Memory B cell (primary cell): Measurements from ENCODE around the gene SH3BGRL3.
"Not testable (repeated sequence)": the region's sequence is repeated elsewhere in the genome, so short reads cannot be mapped to it uniquely, and the experiment has no call there.

Source experiments
- ATAC-seq: fragments of 150-1000 bp; cut with Tn5 transposase; 2 replicates; pipeline ENCODE4 v1.10.0; 2021; ENCODE audit warnings: low read depth, mild to moderate bottlenecking, moderate library complexity
- DNase-seq, 2 donors: peaks; one replicate each; pipeline ENCODE4 v3.0.0; 2022; ENCODE audit warnings: low spot score in 2 of 2
- H3K27ac Mint-ChIP-seq: one replicate; pipeline ENCODE4 v1.8.0; 2022; ENCODE audit warnings: mild to moderate bottlenecking, moderate library complexity, mixed read lengths
- H3K27me3 Mint-ChIP-seq: one replicate; pipeline ENCODE4 v1.8.0; 2022; ENCODE audit warnings: mixed read lengths
- H3K36me3 Mint-ChIP-seq: one replicate; pipeline ENCODE4 v1.8.0; 2022; ENCODE audit warnings: mild to moderate bottlenecking, mixed read lengths
- H3K4me1 Mint-ChIP-seq: one replicate; pipeline ENCODE4 v1.8.0; 2022; ENCODE audit warnings: mixed read lengths
- H3K4me3 Mint-ChIP-seq: one replicate; pipeline ENCODE4 v1.8.0; 2022; ENCODE audit warnings: mild to moderate bottlenecking, moderate library complexity, mixed read lengths
- H3K9me3 Mint-ChIP-seq: one replicate; pipeline ENCODE4 v1.8.0; 2022; ENCODE audit warnings: mixed read lengths

SH3BGRL3 gene

GRCh38 chr1:26327956-26328362 lies 48.1 kb downstream of the SH3BGRL3 start:
- Mint-ChIP-seq H3K27me3 (no peaks in the 10 kb centered on the region), H3K4me3 (no peak overlapping the region), H3K4me1 (peaks cover 10% of the 10 kb centered on the region), H3K27ac (no peak overlapping the region), H3K9me3 (no peaks in the 10 kb centered on the region), H3K36me3 (peaks cover 7% of the 10 kb centered on the region)
- DNase-seq (no peak), ATAC-seq (no peak)

GRCh38 chr1:26328597-26328996 lies 48.7 kb downstream of the SH3BGRL3 start:
- peaks cover 5% of the 10 kb centered on the region for H3K4me1 Mint-ChIP-seq
- no peak for ATAC-seq
- H3K27me3 Mint-ChIP-seq = no peaks in the 10 kb centered on the region
- H3K27ac Mint-ChIP-seq = no peak overlapping the region
- no peak for DNase-seq
- no peaks in the 10 kb centered on the region for H3K9me3 Mint-ChIP-seq
- H3K36me3 Mint-ChIP-seq = peaks cover 6% of the 10 kb centered on the region
- no peak overlapping the region for H3K4me3 Mint-ChIP-seq

GRCh38 chr1:26329380-26329779 lies 49.5 kb downstream of the SH3BGRL3 start:
- H3K4me3 Mint-ChIP-seq, H3K36me3 Mint-ChIP-seq, H3K9me3 Mint-ChIP-seq, H3K4me1 Mint-ChIP-seq, ATAC-seq, DNase-seq, H3K27ac Mint-ChIP-seq, H3K27me3 Mint-ChIP-seq: not testable (repeated sequence)

GRCh38 chr1:26330276-26330675 lies 50.4 kb downstream of the SH3BGRL3 start:
- Mint-ChIP-seq H3K9me3 (no peaks in the 10 kb centered on the region), H3K36me3 (peaks cover 2% of the 10 kb centered on the region), H3K27me3 (no peaks in the 10 kb centered on the region), H3K27ac (no peak overlapping the region), H3K4me1 (no peaks in the 10 kb centered on the region), H3K4me3 (no peak overlapping the region)
- DNase-seq (no peak), ATAC-seq (no peak)
